Uterus (tissue), 2 donors: Measurements from ENCODE around the gene PIGM.

Experiments used
- CTCF ChIP-seq, 4 experiments: fragments of 200-600 bp in 2 of 4; fragments of 450-650 bp in 2 of 4; sonication (generic) in 2 of 4; IDR thresholded peaks; one replicate each; pipeline ENCODE4 v1.5.1; 2016 to 2019; ENCODE audit warnings: antibody characterized with exemption in 4 of 4, mild to moderate bottlenecking in 2 of 4, moderate library complexity in 1 of 4
- POLR2A ChIP-seq, 2 donors: fragments of 450-650 bp; IDR thresholded peaks; one replicate each; pipeline ENCODE4 v1.6.1; 2016; ENCODE audit warnings: antibody characterized with exemption in 2 of 2, mild to moderate bottlenecking in 1 of 2, moderate library complexity in 1 of 2

DNA sequence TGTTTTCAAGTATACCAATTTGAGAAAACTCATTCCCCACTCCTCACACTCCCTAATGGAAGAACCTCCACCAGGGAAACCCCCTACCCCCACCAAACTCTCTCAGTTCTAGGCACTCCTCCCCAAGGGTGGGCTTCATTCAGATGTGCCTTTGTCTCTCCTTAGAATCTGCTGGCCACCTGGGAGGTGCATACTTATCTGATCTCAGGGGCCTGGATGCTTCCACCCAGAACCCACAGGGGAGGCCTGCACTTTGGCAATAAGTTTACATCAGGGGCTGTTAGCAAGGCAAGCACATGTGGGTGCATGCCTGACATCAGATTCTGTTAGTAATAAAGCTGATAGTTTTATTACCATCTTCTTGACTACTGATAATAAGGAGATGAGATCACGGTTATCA is 45.3 kb downstream of the PIGM start:
- TF ChIP-seq CTCF (IDR thresholded peaks at IDR 0.05) (no peak), POLR2A (IDR thresholded peaks at IDR 0.05) (no peak)
